Measurements from ENCODE around the gene STK24.

STK24 gene

DNA sequence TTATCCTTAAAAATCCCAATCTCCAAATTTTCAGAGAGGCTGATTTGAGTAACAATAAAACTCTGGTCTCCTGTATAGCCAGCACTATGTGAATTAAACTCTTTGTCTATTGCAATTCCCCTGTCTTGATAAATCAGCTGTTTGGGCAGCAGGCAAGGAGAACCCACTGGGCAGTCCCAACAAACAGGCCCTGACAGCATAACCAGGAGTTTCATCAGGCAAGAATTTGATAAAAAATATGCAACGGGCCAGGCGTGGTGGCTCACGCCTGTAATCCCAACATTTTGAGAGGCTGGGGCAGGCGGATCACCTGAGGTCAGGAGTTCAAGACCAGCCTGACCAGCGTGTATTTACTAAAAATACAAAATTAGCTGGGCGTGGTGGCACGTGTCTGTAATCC, 42.1 kb downstream of the STK24 start:
- no peak for DNase-seq (ENCODE audit: low read depth, low spot score)

GRCh38 chr13:98533912-98534311, 43.0 kb downstream of the STK24 start:
- no peak for DNase-seq (ENCODE audit: low read depth, low spot score)

- no peak for DNase-seq (ENCODE audit: low read depth, low spot score)
These were observed 44.7 kb downstream of the STK24 start for GRCh38 chr13:98532254-98532653.

GRCh38 chr13:98530217-98530616, 46.7 kb downstream of the STK24 start:
- no peak for DNase-seq (ENCODE audit: low read depth, low spot score)

DNA sequence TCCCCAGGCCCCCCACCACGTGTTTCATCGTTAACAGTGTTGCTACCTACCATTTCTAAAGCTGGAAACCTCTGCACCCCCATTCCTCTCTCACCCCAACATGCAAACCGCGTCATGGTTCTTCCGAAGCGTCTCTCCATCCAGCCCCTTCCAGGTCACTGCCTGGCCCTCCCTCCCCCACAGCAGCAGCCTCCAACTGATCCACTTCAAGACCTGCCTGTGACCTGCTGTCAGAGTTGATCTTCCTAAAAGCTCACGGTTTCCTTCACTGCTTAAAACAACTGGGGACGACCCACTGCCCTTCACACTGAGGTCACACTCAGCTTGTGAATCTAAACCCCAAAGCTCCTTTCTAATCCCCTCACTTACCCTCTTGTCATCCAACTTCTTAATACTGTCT, 47.7 kb downstream of the STK24 start:
- DNase-seq (ENCODE audit: low read depth, low spot score) = no peak

GRCh38 chr13:98528663-98529064, 48.2 kb downstream of the STK24 start:
- DNase-seq (ENCODE audit: low read depth, low spot score) = no peak

GRCh38 chr13:98527526-98527925, 49.4 kb downstream of the STK24 start:
- no peak for DNase-seq (ENCODE audit: low read depth, low spot score)

- no peak for DNase-seq (ENCODE audit: low read depth, low spot score)
These were observed 50.8 kb downstream of the STK24 start for GRCh38 chr13:98526182-98526512.

DNA sequence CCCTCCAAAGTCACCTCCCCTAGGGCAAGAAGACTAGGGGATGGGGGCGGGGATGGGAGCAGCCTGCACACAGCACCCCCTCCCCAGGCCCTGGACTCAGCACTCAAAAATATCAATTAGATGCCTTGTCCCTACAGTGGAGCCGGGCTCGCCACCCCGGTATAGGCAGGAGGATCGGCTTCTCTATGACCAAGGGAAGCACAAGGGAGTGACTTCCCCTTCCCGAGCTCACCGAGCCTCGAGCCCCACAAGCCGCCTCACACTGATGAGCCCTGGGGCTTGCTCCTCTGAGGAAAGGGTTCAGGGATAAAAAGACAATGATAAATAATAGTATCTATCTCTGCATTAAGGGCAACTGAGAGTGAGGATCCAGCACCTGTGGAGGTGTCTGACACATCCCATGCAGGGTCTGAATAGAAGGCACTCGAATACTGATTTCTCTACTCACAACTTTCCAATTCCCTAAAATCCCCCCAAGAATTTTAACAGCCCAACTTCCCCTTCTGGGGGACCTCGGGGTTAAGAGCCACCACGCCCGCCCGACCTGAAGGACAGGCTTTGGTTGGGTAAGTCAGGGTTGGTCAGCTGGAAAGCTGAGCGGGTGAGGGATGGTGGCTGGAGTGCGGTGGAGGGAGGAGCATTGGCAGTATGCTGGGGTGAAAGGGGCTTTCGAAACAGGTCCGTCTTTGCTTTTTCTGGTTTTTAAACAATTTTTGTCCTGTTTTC, 51.3 kb downstream of the STK24 start:
- DNase-seq (ENCODE audit: low read depth, low spot score) = no peak

- DNase-seq (ENCODE audit: low read depth, low spot score) = no peak
These were observed 52.1 kb downstream of the STK24 start for GRCh38 chr13:98524793-98525192.

GRCh38 chr13:98524391-98524790, 52.5 kb downstream of the STK24 start:
- DNase-seq (ENCODE audit: low read depth, low spot score) = no peak

- no peak for DNase-seq (ENCODE audit: low read depth, low spot score)
These were observed 53.3 kb downstream of the STK24 start for GRCh38 chr13:98523455-98524102.

- DNase-seq (ENCODE audit: low read depth, low spot score) = no peak
These were observed 54.5 kb downstream of the STK24 start for GRCh38 chr13:98522371-98522770.

GRCh38 chr13:98521461-98522247, 55.3 kb downstream of the STK24 start:
- DNase-seq (ENCODE audit: low read depth, low spot score) = no peak

GRCh38 chr13:98520674-98521449, 56.0 kb downstream of the STK24 start:
- no peak for DNase-seq (ENCODE audit: low read depth, low spot score)

- DNase-seq (ENCODE audit: low read depth, low spot score) = no peak
These were observed 56.9 kb downstream of the STK24 start for GRCh38 chr13:98519976-98520375.

GRCh38 chr13:98517576-98518310, 59.2 kb downstream of the STK24 start:
- DNase-seq (ENCODE audit: low read depth, low spot score) = no peak

GRCh38 chr13:98515818-98516465, 61.0 kb downstream of the STK24 start:
- DNase-seq (ENCODE audit: low read depth, low spot score) = no peak

DNA sequence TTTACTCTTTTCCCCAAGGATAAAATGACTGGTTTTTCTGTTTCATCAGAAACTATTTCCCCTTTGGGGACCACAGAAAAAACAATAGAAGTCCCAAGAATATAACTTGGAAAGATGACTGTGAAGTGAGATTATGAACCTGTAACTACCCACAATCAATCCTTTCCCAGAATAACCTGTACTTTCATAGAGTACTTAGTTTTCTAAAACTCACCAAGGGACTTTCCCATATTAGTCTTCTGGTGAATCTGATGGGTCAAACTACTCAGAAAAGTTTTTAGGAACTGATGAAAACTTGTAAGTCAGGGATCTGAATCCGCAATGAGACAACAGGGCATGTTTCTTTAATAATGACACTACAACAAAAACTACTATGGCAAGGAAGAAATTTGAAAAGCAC, 62.6 kb downstream of the STK24 start:
- no peak for DNase-seq (ENCODE audit: low read depth, low spot score)

DNA sequence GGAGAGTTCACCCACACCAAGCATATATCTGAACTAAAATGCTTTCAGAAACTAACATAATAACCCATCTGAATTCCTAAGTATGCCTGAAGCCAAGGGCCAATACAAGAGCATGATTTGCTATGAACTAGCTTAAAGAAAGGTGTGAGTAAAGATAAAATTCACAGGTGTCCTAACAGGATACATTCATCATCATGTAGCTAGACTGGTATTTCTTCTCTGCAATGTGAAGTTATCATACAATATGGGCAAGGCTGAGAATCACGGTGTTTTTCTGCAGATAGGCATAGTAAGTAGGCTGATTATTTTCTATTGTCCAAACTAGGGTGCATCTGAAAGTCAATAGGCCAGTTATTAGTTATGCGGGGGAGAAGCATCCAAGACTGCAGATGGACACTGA, 63.1 kb downstream of the STK24 start:
- DNase-seq (ENCODE audit: low read depth, low spot score) = no peak
